GM12892 (cell line): ENCODE data around the gene IRF1.

Experiments
- POLR2A ChIP-seq: IDR thresholded peaks from 2 replicates; pipeline ENCODE4 v1.6.1; 2011; ENCODE audit warnings: low read depth, low read length, control low read depth
- POLR2AphosphoS5 ChIP-seq: IDR thresholded peaks from 2 replicates; pipeline ENCODE4 v1.6.1; 2011; ENCODE audit warnings: low read depth, low read length, control low read depth

DNA sequence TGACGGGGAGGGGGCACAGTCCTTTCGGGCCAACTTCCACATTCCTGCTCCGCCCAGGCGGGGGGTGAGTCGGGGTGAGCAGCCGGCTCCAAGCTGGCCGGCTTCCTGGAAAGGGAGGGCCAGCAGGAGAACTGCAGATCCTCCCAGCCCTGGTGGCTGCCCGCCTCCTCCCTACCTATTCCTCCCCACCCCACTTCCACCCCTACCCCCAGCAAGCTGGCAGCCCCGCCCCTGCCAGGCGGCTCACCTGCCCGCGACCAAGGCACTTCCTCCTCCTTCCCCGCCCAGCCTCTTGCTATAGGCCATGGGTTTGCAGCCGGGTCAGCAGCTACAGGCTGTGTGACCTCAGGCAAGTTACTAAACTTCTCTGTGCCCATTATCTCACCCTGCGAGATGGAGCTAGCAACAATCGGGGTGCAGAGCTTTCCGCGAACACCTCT is 5.6 kb upstream of the IRF1 start:
- TF ChIP-seq POLR2AphosphoS5 (no peak), POLR2A (no peak)
